GM18861 (cell line): ENCODE results near the gene ZNF474.

Experiments
- ATAC-seq: cut with Tn5 transposase; IDR thresholded peaks from one replicate; pipeline ENCODE4 v1.9.1; 2021; ENCODE audit not compliant: unreplicated experiment

The ZNF474 gene

GRCh38 chr5:122114501-122114900 lies 14.8 kb upstream of the ZNF474 start:
- ATAC-seq = no peak

DNA sequence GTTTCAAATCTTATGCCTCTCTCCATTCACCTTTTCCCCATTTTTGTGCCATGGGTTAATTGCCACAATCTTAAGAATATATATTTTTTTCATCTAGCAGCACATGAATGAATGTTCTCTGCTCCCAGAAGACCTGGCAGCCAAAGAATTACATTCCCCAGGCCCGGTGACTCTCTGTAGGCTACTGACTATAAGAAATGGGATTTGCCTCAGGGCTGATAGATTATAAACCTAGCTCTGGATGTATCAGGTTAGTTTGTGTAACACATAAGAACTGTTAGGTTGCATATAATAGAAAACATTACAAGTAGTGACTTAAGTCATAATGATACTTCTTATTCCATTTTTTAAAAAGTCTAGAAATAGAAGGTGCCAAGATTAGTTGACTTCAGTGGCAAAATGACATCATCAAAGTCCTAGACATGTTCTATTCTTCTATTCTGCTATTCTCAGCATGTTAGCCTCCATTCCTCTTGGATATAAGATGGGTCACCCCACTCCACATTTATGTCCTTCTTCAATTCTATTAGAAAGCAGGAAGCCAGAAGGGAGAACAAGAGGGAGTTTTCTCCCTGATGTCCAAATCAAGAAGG lies 10.9 kb upstream of the ZNF474 start:
- ATAC-seq = no peak

- ATAC-seq = no peak
Measured at GRCh38 chr5:122119205-122119604, 10.1 kb upstream of the ZNF474 start.

- no peak for ATAC-seq
Measured at GRCh38 chr5:122120493-122120892, 8.9 kb upstream of the ZNF474 start.

DNA sequence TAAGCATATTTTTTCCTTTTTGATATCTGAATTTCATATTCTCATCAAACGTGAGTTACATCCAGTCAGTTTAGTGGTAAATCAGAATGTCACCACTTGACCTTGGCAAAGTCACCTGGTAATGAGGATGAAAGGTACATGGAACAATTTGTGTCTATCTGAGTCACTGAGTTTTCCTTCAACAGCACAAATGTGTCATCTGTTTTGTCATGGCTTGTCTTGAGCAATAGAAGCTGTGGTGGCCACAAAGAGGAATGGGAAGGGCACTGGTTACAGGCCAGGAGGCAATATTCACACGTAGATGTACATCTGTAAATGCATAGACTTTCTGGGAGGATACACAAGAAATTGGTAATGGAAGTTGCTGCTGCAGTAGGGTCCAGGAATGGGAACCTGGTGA lies 8.4 kb upstream of the ZNF474 start:
- ATAC-seq = no peak

DNA sequence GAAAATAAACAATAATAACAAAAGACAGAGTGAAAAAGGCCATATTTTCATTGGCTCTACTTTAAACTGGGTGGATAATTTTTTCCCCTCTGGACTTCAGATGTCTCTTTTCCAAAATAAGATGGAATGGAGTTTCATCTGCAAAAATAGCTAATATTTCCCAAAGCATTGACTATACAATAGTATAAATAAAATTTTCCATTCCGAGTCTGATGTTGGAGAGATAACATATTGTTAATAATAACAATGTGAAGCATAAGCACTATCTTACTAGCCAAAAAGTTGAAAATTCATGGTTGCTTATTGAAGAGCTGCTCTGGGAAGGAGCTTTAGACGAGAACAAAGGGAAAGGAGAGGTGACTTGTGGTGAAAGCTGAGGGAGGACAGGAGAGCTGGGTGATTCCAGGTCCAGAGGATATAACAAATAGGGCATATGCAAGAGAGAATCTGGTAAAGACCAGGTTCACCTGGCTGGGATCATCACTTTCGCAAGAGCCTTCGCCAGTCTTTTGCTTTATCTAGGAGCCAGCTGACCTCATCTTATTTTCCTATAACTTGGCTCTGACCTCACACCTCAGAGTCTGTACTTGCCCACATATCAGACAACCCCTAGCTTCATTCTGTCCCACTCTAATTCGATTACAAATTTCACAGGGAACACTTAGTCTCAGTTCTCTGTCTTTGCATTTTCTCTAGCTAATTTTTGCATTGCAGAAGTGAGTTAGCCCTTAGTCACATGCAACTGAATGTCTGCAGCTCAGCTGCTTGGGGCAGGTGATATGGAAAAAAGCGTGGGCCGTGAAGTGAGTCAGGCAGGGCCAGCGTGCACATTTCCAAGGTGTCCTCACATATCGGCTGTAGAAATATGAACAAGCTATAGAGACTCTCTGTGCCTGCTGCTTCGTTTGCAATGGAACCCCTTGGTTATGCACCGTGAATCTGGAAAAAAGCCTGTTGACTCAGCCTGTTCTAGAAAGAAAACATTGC lies 7.6 kb upstream of the ZNF474 start:
- no peak for ATAC-seq

DNA sequence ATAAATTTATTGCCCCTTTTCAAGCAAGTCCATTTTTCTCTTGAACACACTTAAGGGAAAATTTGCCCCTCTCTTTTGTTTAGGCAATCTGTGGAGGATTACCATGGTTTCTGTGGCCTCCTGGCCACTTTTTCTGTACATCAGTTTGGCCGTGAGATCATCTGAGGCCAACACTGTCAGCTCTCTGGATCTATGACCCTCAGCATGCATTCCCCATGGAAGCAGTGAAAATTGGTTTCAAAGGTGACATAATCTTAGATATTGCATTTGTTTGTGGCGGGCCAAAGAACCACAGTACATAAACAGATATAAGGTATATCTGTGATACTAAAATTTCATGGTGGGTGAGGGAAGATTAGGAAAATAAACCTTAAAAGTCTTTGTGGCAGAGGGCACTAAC lies 4.6 kb upstream of the ZNF474 start:
- ATAC-seq = no peak

GRCh38 chr5:122126177-122126755 lies 3.1 kb upstream of the ZNF474 start:
- ATAC-seq = no peak

GRCh38 chr5:122126756-122127321 lies 2.5 kb upstream of the ZNF474 start:
- ATAC-seq = no peak

- ATAC-seq = no peak
Measured at GRCh38 chr5:122130152-122130551, 806 bp downstream of the ZNF474 start.

- ATAC-seq = no peak
Measured at GRCh38 chr5:122137702-122138101, 8.4 kb downstream of the ZNF474 start.

DNA sequence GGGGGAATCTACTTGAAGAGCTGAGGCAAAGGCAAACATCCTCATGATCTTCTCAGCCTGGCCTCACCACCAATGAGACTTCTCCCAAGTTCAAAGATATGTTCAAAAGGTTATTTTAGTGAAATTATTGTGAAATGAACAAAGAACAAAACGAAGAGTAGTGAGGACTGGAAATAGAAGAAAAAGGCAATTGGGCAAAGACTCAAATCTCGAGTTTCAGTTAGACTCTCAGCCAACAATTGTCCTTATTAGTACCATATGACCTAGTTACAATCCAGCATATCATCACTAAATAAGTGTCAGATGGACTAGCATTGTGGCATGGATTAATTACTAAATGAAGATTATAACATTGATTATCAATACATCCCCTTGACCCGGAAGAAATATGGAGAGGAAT lies 9.0 kb downstream of the ZNF474 start:
- ATAC-seq = no peak

- ATAC-seq = no peak
Measured at GRCh38 chr5:122140900-122141299, 11.6 kb downstream of the ZNF474 start.

DNA sequence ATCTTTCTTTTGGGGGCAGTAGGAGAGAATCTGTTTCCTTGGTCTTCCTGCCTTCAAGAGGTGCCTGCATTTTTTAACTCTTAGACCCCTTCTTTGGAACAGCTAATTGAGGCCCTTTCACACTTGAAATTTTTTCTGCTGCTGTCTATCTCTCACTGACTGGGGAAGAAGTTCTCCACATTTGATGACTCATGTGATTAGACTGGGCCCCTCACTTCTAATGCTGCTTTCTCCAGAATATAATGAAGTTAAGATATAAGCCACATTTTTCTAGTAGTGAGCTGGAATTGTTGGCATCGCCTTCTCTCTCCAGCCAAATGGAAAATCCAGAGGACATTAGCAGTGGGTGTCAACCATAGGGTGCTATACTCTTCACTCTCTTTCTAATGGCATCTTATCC lies 12.4 kb downstream of the ZNF474 start:
- no peak for ATAC-seq

DNA sequence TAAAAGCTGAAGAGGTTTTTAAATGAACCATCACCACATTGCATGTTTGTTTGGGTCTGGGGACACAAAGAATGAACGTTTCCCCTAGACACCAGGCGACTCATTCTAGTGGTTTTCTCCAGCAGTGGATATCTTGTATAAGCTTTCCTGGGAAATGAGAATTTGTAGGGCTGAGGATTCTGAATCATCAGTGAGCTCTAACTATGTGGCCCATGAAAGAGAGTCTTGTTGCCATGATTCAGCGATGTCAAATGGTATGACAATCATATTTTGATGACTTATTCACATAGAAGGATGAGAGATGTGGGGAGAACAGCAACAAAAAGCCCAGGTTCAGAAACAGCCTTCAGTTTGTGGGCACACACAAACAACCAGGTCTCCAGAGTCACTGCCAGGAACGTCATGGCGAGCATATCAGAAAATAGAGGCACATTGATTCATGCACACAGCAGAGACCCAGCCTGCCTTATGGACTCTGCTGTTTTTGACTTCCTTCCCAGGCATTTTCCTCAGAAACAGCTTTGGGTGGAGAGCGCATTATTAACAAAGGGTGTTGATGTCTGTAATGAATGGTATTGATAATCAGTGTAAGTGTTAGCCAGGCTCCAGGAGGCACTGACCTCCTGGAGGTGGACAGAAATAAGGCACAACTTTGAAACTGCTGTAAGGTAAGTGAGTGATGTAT lies 13.3 kb downstream of the ZNF474 start:
- no peak for ATAC-seq

- no peak for ATAC-seq
Measured at GRCh38 chr5:122144236-122144635, 14.9 kb downstream of the ZNF474 start.

- ATAC-seq = no peak
Measured at GRCh38 chr5:122145906-122146305, 16.6 kb downstream of the ZNF474 start.

GRCh38 chr5:122149321-122150090 lies 20.2 kb downstream of the ZNF474 start:
- ATAC-seq = no peak

DNA sequence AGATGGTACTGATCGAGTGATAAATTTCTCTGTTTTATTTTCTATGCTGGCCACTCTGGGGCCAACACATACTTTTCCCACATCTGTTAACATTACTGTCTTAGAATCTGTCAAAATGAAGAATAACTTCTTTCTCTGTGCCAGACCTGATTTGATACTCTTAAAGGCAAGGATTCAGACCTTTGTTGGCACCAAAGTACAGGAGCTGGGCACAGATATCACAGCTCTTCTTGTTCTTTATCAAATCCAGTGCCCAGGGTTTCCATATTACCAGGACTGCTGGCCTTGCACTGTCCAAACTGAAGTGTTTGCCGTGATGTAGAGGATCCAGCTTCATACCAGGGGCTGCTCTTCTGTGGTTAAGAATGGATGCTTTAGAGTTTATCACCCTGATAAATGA lies 20.9 kb downstream of the ZNF474 start:
- no peak for ATAC-seq

DNA sequence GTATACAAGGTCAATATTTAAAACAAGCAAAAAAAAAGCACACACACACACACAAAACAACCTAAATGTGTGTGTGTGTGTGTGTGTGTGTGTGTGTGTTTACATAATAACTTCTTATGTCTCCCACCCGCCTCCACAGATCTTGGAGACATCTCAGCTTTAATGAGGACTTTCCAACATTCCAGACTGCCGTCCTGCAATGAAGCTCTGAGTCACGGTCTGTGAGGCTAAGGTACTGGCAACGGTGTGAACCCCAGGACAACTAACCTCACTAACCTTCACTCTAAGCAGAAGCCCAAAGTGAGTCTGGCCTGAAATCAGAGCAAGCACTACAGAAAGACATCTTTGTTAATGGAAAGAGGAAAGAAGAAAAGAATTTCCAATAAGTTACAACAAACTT lies 22.3 kb downstream of the ZNF474 start:
- ATAC-seq = no peak
